AG09319 (cell line): Measurements from ENCODE around the gene KCNH8.

Experiments used
- DNase-seq: peaks from one replicate; pipeline ENCODE4 v3.0.0-alpha.2; 2010; ENCODE audit warnings: low read depth; ENCODE audit errors: extremely low read depth
- TF ChIP-seq, protein P1 (sequence below): IDR thresholded peaks from 2 replicates; pipeline ENCODE4 v1.5.1; 2011; ENCODE audit warnings: low read depth, mild to moderate bottlenecking, inconsistent platforms, low read length, moderate library complexity

KCNH8 gene

DNA sequence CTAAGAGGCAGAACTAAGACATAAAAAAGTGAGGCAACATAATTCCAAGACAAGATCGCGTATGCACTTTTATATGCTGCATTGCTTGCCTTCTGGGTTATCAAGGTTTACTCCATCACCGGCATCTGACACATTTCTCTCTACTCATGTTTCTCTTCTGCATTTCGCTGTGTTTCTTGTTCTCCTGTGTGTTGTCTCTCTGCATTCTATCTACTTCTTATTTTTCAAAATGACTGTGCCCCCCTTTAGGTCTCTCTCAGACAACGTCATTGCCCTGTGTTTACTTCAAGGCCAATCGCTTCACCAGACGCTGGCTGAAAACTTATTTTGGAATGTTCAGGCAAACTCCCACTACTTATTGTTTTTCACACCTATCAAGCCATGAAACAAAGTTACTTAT lies 280.4 kb downstream of the KCNH8 start:
- DNase-seq: no peak

DNA sequence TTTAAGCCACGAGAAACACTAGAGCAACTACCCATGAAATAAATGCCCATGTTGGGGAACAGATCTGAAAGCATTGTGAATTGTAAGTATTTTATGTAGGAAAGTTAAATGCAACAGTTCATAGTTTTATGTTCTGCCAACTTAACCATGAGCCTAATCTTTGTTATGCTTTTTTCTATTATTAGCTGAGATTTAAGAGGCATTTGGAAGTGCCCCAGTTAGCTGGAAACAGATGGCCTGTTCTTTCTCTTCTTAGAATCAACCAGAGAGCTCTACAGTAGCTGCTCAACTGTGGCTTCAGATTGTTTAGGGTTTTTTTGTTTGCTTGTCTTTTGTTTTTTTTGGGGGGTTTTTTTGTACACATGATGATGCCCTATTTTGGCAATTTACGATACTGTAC lies 284.4 kb downstream of the KCNH8 start:
- no peak for DNase-seq
- TF ChIP-seq, protein P1, sequence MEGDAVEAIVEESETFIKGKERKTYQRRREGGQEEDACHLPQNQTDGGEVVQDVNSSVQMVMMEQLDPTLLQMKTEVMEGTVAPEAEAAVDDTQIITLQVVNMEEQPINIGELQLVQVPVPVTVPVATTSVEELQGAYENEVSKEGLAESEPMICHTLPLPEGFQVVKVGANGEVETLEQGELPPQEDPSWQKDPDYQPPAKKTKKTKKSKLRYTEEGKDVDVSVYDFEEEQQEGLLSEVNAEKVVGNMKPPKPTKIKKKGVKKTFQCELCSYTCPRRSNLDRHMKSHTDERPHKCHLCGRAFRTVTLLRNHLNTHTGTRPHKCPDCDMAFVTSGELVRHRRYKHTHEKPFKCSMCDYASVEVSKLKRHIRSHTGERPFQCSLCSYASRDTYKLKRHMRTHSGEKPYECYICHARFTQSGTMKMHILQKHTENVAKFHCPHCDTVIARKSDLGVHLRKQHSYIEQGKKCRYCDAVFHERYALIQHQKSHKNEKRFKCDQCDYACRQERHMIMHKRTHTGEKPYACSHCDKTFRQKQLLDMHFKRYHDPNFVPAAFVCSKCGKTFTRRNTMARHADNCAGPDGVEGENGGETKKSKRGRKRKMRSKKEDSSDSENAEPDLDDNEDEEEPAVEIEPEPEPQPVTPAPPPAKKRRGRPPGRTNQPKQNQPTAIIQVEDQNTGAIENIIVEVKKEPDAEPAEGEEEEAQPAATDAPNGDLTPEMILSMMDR: no peak

More for the DNA sequence above, 280.4 kb downstream of the KCNH8 start:
- TF ChIP-seq, protein P1: no peak

- no peak for DNase-seq
- TF ChIP-seq, protein P1: no peak
These were observed 288.4 kb downstream of the KCNH8 start for GRCh38 chr3:19436746-19437145.

DNA sequence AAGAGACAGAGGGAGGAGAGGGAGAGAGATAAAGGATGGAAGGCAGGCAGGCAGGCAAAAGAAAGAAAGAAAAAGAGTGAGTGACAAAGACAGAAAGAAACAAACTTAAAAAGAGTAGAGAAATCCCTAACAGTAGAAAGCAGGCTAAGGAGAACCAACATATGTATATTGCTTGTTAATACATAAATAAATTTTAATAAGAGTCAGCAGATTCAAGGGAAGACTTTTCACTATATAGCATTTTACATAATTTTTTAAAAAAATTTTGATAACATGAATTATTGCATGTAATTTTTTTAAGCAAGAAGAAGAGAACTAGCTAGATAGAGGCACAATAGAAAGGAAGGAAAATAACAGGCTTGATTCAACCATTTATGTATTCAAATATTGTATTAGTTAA lies 291.6 kb downstream of the KCNH8 start:
- TF ChIP-seq, protein P1: no peak
- no peak for DNase-seq

DNA sequence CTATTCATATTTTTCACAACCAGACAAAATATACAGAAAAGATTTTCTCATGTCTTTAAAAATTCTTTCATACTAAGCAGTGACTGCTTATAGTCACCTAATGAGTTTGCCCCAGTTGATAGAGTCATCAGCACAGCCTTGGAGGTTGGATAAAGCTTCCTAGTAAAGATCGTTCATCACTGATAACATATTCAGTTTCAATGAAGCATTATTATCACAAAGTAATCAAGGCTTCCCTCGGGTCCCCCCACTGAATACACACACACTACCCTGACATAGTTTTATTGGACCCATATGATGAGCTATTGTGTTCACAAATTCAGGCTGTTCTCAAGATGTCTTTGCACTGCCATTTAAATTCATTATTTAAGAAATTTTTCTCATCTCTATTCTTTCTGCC lies 297.8 kb downstream of the KCNH8 start:
- DNase-seq: no peak
- TF ChIP-seq, protein P1: no peak

- no peak for DNase-seq
These were observed 298.4 kb downstream of the KCNH8 start for GRCh38 chr3:19446687-19447086.

GRCh38 chr3:19455546-19455945 lies 307.2 kb downstream of the KCNH8 start:
- no peak for DNase-seq
- TF ChIP-seq, protein P1: no peak

More at GRCh38 chr3:19446687-19447086, 298.4 kb downstream of the KCNH8 start:
- TF ChIP-seq, protein P1: no peak
